Heart right ventricle (tissue), 16 donors: ENCODE results near the gene SPRR1B. TPM values are rescaled to one million over a fixed set of nuclear protein-coding genes. Genes with fewer than 3 reads are reported as not detected.

Source experiments
- ATAC-seq, 8 donors: fragments of 200-7000 bp; cut with Tn5 transposase; one replicate each; pipeline ENCODE4 v1.9.1; 2020; ENCODE audit warnings: mild to moderate bottlenecking in 8 of 8, moderate library complexity in 8 of 8, moderate number of reproducible peaks in 1 of 8
- DNase-seq, 2 donors: peaks; one replicate each; pipeline ENCODE4 v3.0.0-alpha.2; 2020
- H3K27ac ChIP-seq, 10 donors: fragments of 200-600 bp; sonication (generic) in 2 of 10; one replicate each; pipeline versions ENCODE4 v1.5.0 to v1.8.0; 2020 to 2022; ENCODE audit warnings: mild to moderate bottlenecking in 3 of 10
- H3K27me3 ChIP-seq, 7 donors: fragments of 200-600 bp; one replicate each; pipeline ENCODE4 v1.8.0; 2021 to 2022; ENCODE audit warnings: mild to moderate bottlenecking in 2 of 7
- H3K36me3 ChIP-seq, 9 donors: fragments of 200-600 bp; sonication (generic) in 1 of 9; one replicate each; pipeline versions ENCODE4 v1.5.0 to v1.8.0; 2020 to 2022; ENCODE audit warnings: mild to moderate bottlenecking in 2 of 9
- H3K4me1 ChIP-seq, 9 donors: fragments of 200-600 bp; sonication (generic) in 1 of 9; one replicate each; pipeline versions ENCODE4 v1.5.0 to v1.8.0; 2020 to 2022; ENCODE audit warnings: mild to moderate bottlenecking in 4 of 9
- H3K4me3 ChIP-seq, 10 donors: fragments of 200-600 bp; sonication (generic) in 2 of 10; one replicate each; pipeline versions ENCODE4 v1.5.0 to v1.8.0; 2020 to 2022; ENCODE audit warnings: mild to moderate bottlenecking in 7 of 10, moderate library complexity in 2 of 10
- H3K9me3 ChIP-seq, 11 donors: fragments of 200-600 bp in 10 of 11; sonication (generic) in 2 of 11; one replicate each; pipeline versions ENCODE4 v1.5.0 to v1.8.0; 2013 to 2022; ENCODE audit warnings: mild to moderate bottlenecking in 2 of 11, control low read depth in 1 of 11, moderate library complexity in 1 of 11
- CTCF ChIP-seq, 9 donors: fragments of 200-600 bp; sonication (generic) in 2 of 9; IDR thresholded peaks; one replicate each; pipeline versions ENCODE4 v1.5.0 to v1.8.0; 2021 to 2022; ENCODE audit warnings: antibody characterized with exemption in 9 of 9, mild to moderate bottlenecking in 5 of 9, moderate library complexity in 1 of 9
- WGBS, 2 donors: extraction: QIAGEN DNeasy Blood & Tissue Kit; methylation state at CpG; one replicate each; pipeline ENCODE4 v1.1.7; 2013; ENCODE audit warnings: inconsistent platforms in 1 of 2; 5-methylcytosine and 5-hydroxymethylcytosine counted together
- intact Hi-C, 10 donors: fragments of 100-400 bp; cut with DNase I; formaldehyde crosslinking; loops; one replicate each; pipeline versions ENCODE4 v1.11.1 to v1.14.2; 2022
- polyA plus RNA-seq, 2 donors: library from polyadenylated mRNA; stranded (reverse); fragments of 200-250 nt; gene quantifications; one replicate each; pipeline ENCODE4 v1.2.3, GENCODE V29; 2013
- total RNA-seq, 10 donors: library from RNA; stranded (reverse); fragmentation: NEBNext Ultra II Directional in 3 of 10; extraction: Animal tissue kit (Norgen Biotek cat#: 25700) in 3 of 10; gene quantifications; one replicate each; pipeline versions ENCODE4 v1.2.1 to v1.2.4, GENCODE V29; 2021 to 2023
- donor health status: Arrhythmogenic right ventricular cardiomyopathy.
- donor health status: ischemic (EF 13 %, LVEDD 7.1; RV severe dilation, severe dysfunction).
- donor health status: healthy with polysubstance abuse.
- donor health status: DM: no; HTN: yes; CAD: no.
- donor health status: DM: no; HTN: no; CAD: no.
- donor health status: ischemic (EF 25% LVEDD 6.9; RV normal size, moderate dysfunction).
- donor health status: ischemic (EF 25% LVEDD 5.7; RV mildly dilated, moderate dysfunction).
- donor health status: healthy.
- donor health status: DM: yes; HTN: yes; CAD: no.
- donor health status: Ischemic cardiomyopathy.
- donor health status: ischemic (EF 35%, LVEDD 5.7; RV mildly dilated, moderate dysfunction).
- donor health status: nonischemic (EF 11% LVEDD 7.7; RV severe dilation, severe dysfunction).
- donor health status: DM: yes; HTN: yes; CAD: no.
- donor health status: PGD.
- donor health status: ischemic (EF 29% LVEDD 5.4; RV normal size, mild dysfunction).
- donor health status: nonischemic (EF 23%, LVEDD 6.1; RV moderate dilation, normal function).

SPRR1B gene
- total and polyA plus RNA-seq, 12 donors, result 0.30 TPM; not detected in 11

- Histone ChIP-seq H3K4me3 (no peak overlapping the region), H3K27me3 (no peaks in the 10 kb centered on the region), H3K36me3 (no peaks in the 10 kb centered on the region), H3K27ac (no peak overlapping the region), H3K9me3 (peaks cover 0 to under 1% (median 0%) of the 10 kb centered on the region in 11 donors), H3K4me1 (no peaks in the 10 kb centered on the region)
- DNase-seq (no peak), ATAC-seq (no peak)
- 69 to 75% methylated on average over 5 of the region's 5 CpGs for WGBS, 2 donors
- no peak for TF ChIP-seq CTCF (IDR thresholded peaks at IDR 0.05)
- intact Hi-C loops, result no loop called here
These were observed 42.1 kb downstream of the SPRR1B start for GRCh38 chr1:153072806-153073726.

- Histone ChIP-seq H3K36me3 (no peaks in the 10 kb centered on the region), H3K9me3 (peaks cover 0 to 32% (median 0%) of the 10 kb centered on the region in 11 donors), H3K4me1 (no peaks in the 10 kb centered on the region), H3K27ac (no peak overlapping the region), H3K27me3 (no peaks in the 10 kb centered on the region), H3K4me3 (no peak overlapping the region)
- intact Hi-C loops, result no loop called here
- DNase-seq, result no peak
- 69 to 70% methylated on average over 3 of the region's 3 CpGs for WGBS, 2 donors
- no peak for ATAC-seq
- TF ChIP-seq CTCF (IDR thresholded peaks at IDR 0.05), result no peak
These were observed 50.7 kb downstream of the SPRR1B start for GRCh38 chr1:153081736-153082135.

Other genes starting within 250 kb of the SPRR1B start
- not detected for gene LCE1E, start 244.9 kb upstream of the SPRR1B start, total RNA-seq
- gene LCE1E, start 244.9 kb upstream of the SPRR1B start, polyA plus RNA-seq, result not detected
- gene LCE1D, start 234.5 kb upstream of the SPRR1B start, total RNA-seq, result not detected
- gene LCE1D, start 234.5 kb upstream of the SPRR1B start, polyA plus RNA-seq, result not detected
- gene LCE1C, start 224.6 kb upstream of the SPRR1B start, total RNA-seq, result not detected
- gene LCE1C, start 224.6 kb upstream of the SPRR1B start, polyA plus RNA-seq, result not detected
- gene LCE1B, start 219.2 kb upstream of the SPRR1B start, total RNA-seq, result not detected
- not detected for gene LCE1B, start 219.2 kb upstream of the SPRR1B start, polyA plus RNA-seq
- gene LCE1A, start 203.7 kb upstream of the SPRR1B start, total RNA-seq, result not detected
- not detected for gene LCE1A, start 203.7 kb upstream of the SPRR1B start, polyA plus RNA-seq
- not detected for gene LCE6A, start 188.3 kb upstream of the SPRR1B start, total RNA-seq
- not detected for gene LCE6A, start 188.3 kb upstream of the SPRR1B start, polyA plus RNA-seq
- not detected for gene LCE7A, start 171.2 kb upstream of the SPRR1B start, total RNA-seq
- not detected for gene LCE7A, start 171.2 kb upstream of the SPRR1B start, polyA plus RNA-seq
- gene SMCP, start 152.9 kb upstream of the SPRR1B start, total RNA-seq, result not detected
- not detected for gene SMCP, start 152.9 kb upstream of the SPRR1B start, polyA plus RNA-seq
- gene IVL, start 122.7 kb upstream of the SPRR1B start, total RNA-seq, result not detected
- under 1 TPM in 1 of 2 donors, not detected in 1; 0.06 TPM for gene IVL, start 122.7 kb upstream of the SPRR1B start, polyA plus RNA-seq
- not detected for gene SPRR5, start 84.0 kb upstream of the SPRR1B start, total RNA-seq
- not detected for gene SPRR5, start 84.0 kb upstream of the SPRR1B start, polyA plus RNA-seq
- not detected for gene SPRR4, start 60.6 kb upstream of the SPRR1B start, total RNA-seq
- not detected for gene SPRR4, start 60.6 kb upstream of the SPRR1B start, polyA plus RNA-seq
- not detected for gene SPRR1A, start 47.1 kb upstream of the SPRR1B start, total RNA-seq
- not detected for gene SPRR1A, start 47.1 kb upstream of the SPRR1B start, polyA plus RNA-seq
- gene SPRR3, start 29.5 kb upstream of the SPRR1B start, total RNA-seq, result not detected
- 1 to 10 TPM in 1 of 2 donors, not detected in 1; 2.6 TPM for gene SPRR3, start 29.5 kb upstream of the SPRR1B start, polyA plus RNA-seq
- gene SPRR2D, start 9.9 kb downstream of the SPRR1B start, total RNA-seq, result not detected
- under 1 TPM in 1 of 2 donors, not detected in 1; 0.14 TPM for gene SPRR2D, start 9.9 kb downstream of the SPRR1B start, polyA plus RNA-seq
- gene SPRR2A, start 26.3 kb downstream of the SPRR1B start, total RNA-seq, result not detected
- gene SPRR2A, start 26.3 kb downstream of the SPRR1B start, polyA plus RNA-seq, result under 1 TPM in 1 of 2 donors, not detected in 1; 0.35 TPM
- not detected for gene SPRR2B, start 40.4 kb downstream of the SPRR1B start, total RNA-seq
- gene SPRR2B, start 40.4 kb downstream of the SPRR1B start, polyA plus RNA-seq, result not detected
- gene SPRR2E, start 63.3 kb downstream of the SPRR1B start, total RNA-seq, result not detected
- under 1 TPM in 1 of 2 donors, not detected in 1; 0.22 TPM for gene SPRR2E, start 63.3 kb downstream of the SPRR1B start, polyA plus RNA-seq
- gene SPRR2F, start 82.3 kb downstream of the SPRR1B start, total RNA-seq, result not detected
- not detected for gene SPRR2F, start 82.3 kb downstream of the SPRR1B start, polyA plus RNA-seq
- gene SPRR2G, start 119.7 kb downstream of the SPRR1B start, total RNA-seq, result not detected
- gene SPRR2G, start 119.7 kb downstream of the SPRR1B start, polyA plus RNA-seq, result not detected
- not detected for gene LELP1, start 172.2 kb downstream of the SPRR1B start, total RNA-seq
- gene LELP1, start 172.2 kb downstream of the SPRR1B start, polyA plus RNA-seq, result not detected
- not detected for gene PRR9, start 186.4 kb downstream of the SPRR1B start, total RNA-seq
- not detected for gene PRR9, start 186.4 kb downstream of the SPRR1B start, polyA plus RNA-seq
- not detected for gene LORICRIN, start 228.5 kb downstream of the SPRR1B start, total RNA-seq
- gene LORICRIN, start 228.5 kb downstream of the SPRR1B start, polyA plus RNA-seq, result not detected